GM12878 (cell line): ENCODE measurements around the gene VSX2.

ENCODE experiments used
- MYC ChIP-seq: IDR thresholded peaks from 2 replicates; pipeline ENCODE4 v1.6.1; 2011; ENCODE audit warnings: mild to moderate bottlenecking, low read length, moderate library complexity, inconsistent platforms; ENCODE audit not compliant: insufficient read depth, insufficient replicate concordance, insufficient read length, severe bottlenecking
- TF ChIP-seq, protein P1 (sequence below): IDR thresholded peaks from 2 replicates; pipeline ENCODE4 v1.6.1; 2012; ENCODE audit warnings: low read depth, low read length, improper control_type of control experiment

DNA sequence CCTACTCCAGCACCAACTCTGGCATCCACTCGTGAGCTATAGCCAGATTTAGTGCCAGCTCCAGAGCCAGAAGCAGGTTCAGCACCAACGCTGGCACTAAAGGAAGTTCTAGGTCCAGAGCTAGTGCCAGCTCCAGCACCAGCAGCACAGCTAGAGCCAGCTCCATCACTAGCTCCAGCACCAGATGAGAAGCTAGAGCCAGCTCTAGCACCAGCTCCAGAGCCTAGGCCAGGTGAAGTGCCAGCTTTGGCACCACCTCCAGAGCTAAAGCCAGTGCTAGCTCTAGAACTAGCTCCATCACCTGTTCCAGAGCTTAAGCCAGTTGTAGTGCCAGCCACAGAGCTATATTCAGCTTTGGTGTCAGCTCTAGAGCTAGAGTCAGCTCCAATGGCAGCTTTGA lies 38.8 kb downstream of the VSX2 start:
- no peak for TF ChIP-seq MYC
- TF ChIP-seq, protein P1, sequence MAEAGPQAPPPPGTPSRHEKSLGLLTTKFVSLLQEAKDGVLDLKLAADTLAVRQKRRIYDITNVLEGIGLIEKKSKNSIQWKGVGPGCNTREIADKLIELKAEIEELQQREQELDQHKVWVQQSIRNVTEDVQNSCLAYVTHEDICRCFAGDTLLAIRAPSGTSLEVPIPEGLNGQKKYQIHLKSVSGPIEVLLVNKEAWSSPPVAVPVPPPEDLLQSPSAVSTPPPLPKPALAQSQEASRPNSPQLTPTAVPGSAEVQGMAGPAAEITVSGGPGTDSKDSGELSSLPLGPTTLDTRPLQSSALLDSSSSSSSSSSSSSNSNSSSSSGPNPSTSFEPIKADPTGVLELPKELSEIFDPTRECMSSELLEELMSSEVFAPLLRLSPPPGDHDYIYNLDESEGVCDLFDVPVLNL: no peak
